GM18520 (cell line): ENCODE results near the gene ART4.
A peak's percentile ranks its signal among the peaks of the same experiment; 100 is the strongest.

Source experiments
- ATAC-seq: cut with Tn5 transposase; IDR thresholded peaks from one replicate; pipeline ENCODE4 v1.9.1; 2021; ENCODE audit not compliant: unreplicated experiment

Gene ART4

DNA sequence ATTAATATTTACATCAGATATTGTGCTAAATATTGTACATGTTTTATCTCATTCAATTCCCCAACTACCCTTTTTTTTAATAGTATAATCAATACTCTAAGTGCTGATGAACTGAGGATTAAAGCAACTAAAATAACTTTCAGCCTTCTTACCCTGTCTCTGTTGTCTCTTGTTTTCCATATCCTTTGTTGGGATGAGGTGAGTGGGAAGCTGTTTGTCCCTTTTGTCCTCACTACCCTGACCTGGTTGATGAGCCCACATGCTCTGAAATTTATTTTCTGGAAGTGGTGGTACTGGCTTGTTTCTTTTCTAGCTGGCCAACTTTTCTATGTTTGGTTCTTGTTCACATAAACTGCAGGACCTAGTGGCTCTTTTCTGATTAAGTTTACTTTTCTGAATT, 9.6 kb upstream of the ART4 start:
- ATAC-seq: no peak

DNA sequence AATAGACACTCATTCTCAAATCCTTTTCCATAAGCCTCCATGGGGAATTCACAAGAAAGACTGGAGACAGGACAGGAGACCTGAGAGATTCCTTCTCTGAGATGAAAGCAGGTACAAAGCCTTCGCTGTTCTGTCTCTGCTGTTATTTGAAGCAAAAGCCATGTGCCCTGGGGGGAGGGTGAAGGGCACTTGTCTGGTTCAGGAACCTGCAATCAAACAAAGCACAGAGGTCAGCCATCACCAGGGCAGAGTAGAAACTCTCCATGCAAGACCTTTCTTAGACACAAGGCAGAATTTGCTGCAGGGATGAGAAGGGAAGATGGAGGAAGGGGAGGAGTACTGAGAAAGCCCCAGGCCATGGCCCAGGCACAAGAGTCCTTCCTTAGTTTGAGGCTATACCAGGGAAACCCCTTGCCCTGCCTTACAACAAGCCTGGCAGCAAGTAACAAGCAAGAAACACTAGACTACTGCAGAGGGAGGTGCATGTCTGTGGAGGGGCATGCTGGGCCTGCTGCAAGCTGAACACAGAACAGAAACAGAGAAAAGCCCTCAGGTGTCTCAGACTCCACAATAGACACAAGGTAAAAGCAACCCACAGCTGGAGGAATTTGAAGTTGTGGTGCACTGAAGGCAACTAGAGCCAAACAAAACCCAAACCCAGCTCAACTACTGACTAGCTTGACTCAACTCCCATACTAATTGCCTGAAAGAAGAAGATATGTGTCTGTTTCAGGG, 7.8 kb upstream of the ART4 start:
- peak; percentile 42 for ATAC-seq

DNA sequence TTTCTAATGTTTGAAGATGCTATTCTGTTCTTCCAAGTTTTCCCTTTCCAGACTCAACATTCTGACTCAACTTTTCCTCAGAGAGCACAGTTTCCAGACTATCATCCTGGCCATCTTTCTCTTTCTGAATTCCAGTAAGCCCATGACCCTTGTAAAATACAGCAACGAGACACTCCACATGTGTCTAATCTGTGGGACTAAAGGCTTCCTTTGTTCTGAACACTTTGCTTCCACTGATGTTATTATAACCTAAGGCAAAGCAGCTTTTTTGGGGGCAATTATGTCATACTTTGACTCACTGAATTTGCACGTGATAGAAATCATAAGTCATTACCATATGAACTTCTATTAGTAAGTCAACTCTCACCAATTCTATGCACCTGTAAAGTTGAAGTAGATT, 6.3 kb upstream of the ART4 start:
- ATAC-seq: no peak

DNA sequence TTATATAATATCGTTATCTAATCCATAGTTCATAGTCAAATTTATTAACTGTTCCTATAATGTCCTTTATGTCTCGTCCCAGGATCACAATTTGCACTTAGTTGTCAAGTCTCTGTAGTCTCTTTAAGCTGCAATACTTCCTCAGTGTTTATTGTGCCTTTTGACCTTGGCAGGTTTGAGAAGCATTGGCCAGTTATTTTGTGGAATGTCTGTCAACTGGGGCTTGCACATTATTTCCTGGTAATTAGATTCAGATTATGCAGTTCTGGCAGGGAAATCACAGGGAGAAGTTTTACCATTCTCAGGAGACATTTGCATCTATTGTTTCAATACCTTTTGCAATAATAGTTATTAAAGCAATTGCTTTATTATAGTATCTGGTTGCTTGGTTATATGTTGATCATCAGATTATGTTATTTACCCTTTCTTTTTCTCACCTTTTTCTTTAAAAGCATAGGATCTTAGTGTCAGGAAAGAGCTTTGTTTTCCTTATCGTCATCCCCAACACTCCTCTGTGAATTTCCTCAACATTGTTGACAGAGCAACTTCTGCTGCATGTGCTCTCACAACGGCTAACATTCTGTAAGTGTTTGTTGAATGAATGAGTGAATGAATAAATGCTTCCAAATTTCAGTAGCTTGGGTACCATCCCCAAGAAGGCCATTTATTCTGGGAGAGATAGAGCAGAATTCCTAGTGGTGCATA, 3.7 kb upstream of the ART4 start:
- ATAC-seq: no peak

DNA sequence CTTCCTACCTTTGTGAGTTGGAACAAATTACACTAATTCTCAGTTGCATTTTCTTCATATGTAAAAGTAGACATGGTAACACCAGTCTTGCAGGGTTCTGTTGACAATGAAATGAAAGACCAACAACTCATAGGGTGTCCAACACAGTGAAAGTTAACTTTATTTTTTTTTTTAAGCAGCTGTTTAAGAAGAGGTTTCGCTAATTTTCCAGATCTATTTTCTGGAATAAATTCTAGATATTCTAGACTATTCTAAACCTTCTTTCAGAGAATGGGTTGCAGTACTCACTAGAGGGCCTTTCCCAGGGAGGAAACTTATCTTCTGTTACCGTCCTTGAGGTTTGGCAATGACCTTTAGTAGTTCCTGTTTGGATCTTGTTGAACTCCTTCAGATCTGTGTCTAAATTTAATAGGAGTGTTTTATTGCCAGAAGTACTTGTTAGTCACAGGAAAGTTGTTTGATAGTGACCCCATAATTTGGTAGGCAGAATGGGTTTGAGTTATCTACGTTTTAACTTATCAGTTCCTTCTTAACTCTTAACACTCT, 2.8 kb upstream of the ART4 start:
- ATAC-seq: no peak

DNA sequence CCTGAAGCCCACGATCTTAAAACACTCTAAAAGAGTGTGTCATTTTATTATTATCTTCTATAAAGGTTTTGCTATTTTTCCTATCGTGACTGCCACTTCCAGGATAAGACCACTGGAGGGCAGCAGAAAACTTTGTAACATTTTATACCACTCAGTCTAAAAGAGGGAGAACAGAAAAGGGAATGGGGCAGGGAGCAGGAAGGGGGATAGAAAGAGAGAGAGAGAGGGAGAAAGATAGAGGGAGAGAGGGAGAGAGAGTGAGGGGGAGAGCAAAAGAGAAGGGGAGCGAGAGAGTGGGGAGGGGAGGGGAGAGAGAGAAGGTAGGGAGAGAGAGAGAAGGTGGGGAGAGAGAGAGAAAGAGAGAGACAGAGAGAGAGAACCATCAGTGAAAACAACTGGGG, 2.0 kb upstream of the ART4 start:
- peak; percentile 49 for ATAC-seq

DNA sequence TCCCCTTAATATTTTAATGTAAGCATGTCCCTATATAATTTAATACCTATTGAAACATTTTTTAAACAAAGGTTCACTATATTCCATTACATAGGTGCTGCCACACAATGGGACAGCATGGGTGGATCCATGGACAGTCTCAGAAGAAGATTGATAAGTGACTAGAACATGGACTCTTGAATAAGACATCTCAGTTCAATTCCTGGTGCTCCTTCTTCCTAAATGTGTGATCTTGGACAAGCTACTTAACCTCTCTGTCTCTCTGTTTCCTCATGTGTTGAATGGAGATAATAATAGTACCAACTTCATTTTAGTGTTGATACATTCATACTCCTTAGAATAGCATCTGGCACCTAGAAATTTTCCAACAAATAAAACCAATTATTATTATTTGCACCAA, 1.1 kb upstream of the ART4 start:
- ATAC-seq: no peak

DNA sequence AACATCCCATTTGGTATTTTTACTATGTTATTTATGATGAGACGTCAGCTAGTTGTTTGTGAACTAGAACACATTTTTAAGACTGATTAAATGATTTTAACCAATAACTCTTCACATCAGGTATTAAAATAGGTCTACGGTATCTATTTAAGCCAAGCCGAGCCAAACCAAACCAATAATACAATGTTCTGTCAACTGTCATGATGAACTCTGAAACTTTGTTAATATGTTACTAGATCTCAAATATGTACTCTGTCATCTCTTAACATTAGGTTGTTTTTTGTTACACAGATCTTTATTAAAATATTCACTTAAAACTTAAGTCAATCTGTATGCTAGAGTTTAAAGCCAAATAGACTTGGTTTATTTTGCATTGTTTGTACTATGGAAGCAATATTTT, 1.0 kb downstream of the ART4 start:
- no peak for ATAC-seq

DNA sequence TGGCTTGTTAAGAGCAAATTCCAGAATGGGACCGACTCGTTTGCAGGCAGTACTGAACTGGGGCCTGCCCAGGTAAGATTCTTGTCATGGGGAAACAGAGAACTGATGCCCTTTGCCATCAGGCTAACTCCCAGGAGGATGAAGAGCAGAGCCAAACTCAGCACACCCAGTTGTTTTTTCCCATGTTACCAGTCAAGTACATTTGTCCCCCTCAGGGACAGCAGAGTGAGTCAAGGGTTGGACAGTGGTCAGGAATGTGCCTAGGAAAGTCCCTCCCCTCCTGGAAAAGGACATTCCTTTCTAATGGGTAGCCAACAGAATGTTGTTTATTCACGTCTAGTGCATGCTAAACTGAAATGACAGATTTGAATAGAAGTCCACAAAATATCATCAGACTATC, 1.6 kb downstream of the ART4 start:
- no peak for ATAC-seq

DNA sequence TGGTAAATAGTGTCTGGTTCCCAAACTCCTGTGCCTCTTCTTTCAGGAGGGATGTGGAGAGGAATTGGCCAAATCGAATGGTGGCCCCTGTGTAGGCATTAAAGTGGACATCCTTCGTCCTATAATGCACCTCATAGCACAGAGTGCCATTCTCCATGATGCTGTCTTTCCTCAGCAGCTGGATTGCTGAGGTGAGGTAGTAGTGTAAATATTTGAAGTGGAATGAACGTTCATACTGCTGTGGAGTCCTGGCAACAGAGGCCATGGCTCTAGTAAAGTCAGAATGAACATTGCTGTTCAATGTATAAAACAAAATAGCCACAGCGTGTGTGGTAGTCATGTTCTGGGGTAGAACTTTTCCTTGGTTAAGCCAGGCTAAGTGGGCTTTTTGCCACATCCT, 2.7 kb downstream of the ART4 start:
- ATAC-seq: no peak

DNA sequence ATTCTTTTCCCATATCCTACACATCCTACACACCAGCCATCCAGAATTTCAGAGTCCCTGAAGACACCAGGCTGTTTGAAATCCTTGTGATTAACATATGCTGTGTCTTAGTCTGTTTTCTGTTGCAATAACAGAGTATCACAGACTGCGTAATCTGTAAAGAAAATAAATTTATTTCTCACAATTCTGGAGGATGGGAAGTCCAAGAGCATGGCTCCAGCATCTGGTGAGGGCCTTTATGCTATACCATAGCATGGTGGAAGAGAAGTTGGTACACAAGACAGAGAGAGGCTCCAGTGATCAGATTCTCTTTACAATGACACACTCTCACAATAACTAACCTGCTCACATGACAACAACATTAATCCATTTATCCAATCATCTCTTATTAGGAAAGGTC, 4.1 kb downstream of the ART4 start:
- no peak for ATAC-seq

DNA sequence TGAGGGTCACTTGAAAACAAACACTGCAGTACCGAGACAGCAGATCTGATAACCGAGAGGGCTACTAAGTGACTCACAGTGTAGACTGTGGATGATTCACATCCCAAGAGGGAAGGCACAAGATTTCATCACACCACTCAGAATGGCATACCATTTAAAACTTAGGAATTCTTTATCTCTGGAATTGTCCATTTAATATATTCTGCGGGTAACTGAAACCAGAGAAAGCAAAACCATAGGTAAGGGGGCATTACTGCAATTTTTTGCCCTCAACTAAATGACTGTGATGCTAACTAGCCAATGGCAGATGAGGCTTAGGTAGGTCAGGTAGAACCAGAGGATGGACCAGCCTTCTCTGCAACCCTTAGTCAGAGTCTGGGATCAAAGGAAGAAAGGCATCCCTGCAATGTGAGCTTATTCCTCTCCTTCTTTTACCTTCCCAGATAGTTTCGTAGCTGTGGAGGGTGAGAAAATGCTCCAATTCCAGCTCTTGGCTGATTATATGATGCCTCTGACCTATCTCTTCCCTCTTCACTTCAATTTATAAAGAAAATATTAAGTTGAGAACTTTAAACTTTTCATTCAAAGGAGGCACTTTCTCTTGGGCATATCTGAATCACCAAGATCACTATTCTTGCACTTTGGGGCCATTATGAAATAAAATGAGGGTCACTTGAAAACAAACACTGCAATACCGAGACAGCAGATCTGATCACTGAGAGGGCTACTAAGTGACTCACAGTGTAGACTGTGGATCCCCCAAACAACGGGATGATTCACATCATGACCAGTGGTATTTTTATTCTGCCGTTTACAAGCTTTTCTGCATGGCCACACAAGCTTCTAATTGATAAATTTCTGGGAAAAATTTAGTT, 6.8 kb downstream of the ART4 start:
- ATAC-seq: no peak

DNA sequence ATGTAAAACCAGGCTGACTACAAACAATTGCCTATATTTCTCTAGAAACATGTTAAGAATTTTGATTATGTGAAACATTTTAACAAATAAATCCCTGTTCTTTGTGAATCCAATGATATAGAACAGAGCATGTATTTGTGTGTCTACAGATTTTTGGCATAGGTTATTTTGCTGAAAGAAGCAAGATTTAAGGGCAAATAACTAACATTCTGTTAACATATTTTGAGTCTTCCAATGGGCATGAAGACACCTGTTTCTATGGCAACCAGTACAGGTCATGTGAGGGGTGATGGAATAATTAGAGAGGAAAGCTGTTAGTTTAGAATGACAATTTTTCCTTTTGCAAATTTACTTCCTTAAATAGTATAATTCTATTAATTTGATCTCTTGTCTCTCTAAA, 8.8 kb downstream of the ART4 start:
- no peak for ATAC-seq

DNA sequence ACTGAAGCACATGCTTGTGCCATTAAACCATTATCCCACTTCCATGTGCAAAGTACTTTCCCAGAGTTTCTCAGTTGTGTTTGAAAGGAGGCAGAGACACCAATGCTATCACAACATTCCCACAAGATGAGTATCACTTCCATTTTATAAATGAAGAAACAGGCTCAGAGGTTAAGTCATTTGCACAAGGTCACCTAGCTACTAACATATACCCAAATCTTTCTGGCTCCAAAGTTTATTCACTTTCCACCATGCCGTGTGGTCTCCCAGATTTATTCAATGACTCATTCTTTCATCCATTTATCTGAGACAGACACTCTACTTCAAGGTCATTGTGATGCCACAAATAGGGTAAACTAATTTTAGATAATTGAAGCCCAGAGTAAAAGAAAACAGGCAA, 9.4 kb downstream of the ART4 start:
- no peak for ATAC-seq

DNA sequence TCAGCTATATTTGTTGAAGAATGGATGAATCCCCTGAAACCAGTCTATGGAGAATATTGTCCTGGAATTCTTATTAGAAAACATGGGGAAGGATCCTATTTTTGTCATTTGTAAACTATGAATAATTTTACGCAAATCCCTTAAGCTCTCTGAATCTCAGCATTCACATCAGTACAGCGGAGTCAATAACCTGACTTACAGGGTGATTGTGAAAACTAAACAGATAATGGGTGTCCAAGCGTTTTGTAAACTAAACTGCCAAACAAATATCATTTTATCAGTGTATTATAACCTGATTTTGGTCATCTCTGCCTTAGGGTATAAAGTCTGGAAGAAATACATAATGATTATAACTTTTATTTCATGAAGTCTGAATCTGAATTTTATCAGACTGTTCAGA, 10.0 kb downstream of the ART4 start:
- no peak for ATAC-seq

DNA sequence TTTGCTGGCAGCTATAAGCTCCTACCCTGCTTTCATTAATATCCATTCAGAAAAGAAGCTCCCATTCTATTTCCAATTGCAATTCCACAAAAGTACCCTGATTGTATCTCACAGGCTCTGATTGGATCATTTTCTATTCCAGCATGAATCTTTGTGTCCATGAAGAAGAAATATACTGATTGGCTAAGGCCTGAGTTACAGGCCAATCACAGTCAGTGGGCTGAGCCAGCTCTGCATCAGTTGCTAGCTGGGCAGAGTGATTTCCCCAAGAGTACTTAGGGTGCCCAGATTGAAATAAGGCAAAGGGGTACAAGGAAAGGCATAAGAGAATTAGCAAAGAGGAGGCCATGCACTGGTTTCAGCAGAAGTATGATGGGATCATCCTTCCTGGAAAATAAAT, 14.4 kb downstream of the ART4 start:
- ATAC-seq: peak; percentile 61

DNA sequence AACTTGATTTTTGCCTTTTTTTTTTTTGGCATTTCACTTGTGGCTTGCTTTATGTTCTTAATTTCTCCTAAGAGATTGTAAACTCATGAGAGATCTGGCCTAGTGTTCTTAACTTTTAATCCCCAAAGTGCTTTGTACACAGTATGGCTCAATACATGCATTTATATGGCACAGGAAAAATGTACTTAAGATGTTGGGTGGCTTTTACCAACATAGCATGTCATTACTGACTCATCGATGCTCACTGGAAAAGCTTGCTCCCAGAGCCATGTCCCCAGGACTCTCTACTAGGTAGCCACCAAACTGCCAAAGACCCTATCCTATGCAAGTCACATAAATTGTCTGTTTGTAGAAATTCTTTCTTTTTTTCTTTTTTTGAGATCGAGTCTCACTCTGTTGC, 16.3 kb downstream of the ART4 start:
- ATAC-seq: no peak

DNA sequence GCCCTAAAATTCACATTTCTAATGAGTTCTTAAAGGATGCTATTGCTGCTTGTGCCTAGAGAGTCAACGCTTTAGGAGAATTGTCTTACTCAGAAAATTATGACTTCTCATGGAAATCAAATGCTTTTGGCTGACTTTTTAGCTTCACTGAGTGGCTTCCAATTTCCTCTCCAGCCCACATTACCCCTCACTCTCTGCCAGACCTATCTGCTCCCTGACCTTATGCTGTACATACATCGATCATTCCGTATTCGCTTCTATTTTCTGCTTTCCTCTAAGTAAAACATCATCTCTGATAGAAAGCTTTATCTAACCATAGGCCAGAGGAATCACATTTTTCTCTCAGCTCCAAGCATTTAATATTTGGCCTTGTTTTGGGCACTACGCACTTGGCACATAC, 16.8 kb downstream of the ART4 start:
- no peak for ATAC-seq

DNA sequence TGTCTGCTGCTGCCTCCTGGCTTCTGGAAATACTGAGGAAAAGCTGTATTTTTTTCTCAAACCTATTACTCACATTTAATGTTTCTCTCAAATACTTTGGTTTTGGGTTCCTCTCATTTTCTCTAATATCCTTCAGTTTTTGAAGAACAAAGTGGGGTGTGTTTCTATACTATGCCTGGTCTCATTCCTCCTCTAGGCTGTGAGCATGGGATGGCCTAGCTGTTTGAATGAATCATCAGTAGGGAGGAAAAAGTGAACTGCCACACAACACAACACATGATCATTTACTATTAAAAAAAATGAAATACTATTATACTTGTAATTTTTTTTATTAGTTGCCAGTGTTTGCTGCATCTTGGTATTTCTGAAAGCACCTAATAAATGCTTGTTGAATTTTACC, 18.1 kb downstream of the ART4 start:
- ATAC-seq: no peak

DNA sequence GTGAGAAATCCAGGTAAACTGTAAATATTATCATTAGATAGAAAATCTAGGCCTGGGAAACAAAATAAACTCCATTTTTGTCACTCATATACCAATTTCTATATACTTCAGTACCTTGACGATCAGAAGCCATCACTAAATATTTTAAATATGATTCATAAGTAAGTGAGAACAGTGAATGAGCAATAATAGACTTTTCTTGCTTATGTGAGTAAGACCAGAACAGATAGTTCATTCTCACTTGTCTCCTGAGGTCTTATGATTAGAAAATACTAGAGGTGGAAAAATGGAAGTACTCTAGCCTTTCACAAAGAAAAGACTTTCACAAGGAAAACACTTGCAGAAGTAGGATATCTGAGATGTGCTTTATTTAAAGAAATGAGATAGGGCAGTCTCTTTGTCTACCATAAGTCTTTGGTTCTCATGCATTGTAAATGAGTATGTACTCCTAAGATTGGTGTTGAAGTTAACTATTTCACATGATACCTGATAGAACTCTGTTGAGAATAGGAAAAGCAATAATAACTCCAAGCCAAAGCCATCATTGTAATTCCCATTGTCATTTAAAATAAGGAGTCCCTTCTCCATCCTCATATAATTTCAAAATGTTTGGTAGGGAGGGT, 19.2 kb downstream of the ART4 start:
- ATAC-seq: peak; percentile 41

DNA sequence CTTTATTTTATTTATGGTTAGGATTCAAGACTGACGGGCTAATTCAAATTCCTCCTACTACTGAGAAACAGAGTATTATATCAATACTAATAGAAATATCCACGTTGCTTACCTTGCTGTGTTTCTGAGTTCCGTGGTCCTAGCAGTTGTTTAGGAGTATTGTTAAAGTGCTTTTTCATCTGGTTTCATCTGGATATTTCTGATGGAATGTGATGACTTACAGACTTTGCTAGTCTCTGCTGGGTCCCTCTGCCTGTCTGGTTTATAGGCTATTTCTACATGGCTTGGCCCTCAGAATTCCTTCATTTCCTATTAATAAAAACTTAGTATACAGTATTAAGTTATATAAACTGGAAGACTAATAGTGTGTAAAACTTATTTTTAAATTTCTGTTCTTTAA, 29.3 kb downstream of the ART4 start, which contains the start of gene SMCO3:
Gene SMCO3 (minus strand): TSS at position 169 of the 400 bp plus-strand sequence. CDS start 7,502 bp downstream, outside the sequence.
- no peak for ATAC-seq
